GM11168 (cell line): Measurements from ENCODE around the gene CDC34.

Source experiments
- in situ Hi-C: fragments of 300-500 bp; cut with MboI; formaldehyde crosslinking; loops from one replicate; pipeline ENCODE4 v1.12.0; 2022; ENCODE audit warnings: low sequenced_read_pairs; ENCODE audit not compliant: unreplicated experiment

CDC34 gene, protein sequence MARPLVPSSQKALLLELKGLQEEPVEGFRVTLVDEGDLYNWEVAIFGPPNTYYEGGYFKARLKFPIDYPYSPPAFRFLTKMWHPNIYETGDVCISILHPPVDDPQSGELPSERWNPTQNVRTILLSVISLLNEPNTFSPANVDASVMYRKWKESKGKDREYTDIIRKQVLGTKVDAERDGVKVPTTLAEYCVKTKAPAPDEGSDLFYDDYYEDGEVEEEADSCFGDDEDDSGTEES

DNA sequence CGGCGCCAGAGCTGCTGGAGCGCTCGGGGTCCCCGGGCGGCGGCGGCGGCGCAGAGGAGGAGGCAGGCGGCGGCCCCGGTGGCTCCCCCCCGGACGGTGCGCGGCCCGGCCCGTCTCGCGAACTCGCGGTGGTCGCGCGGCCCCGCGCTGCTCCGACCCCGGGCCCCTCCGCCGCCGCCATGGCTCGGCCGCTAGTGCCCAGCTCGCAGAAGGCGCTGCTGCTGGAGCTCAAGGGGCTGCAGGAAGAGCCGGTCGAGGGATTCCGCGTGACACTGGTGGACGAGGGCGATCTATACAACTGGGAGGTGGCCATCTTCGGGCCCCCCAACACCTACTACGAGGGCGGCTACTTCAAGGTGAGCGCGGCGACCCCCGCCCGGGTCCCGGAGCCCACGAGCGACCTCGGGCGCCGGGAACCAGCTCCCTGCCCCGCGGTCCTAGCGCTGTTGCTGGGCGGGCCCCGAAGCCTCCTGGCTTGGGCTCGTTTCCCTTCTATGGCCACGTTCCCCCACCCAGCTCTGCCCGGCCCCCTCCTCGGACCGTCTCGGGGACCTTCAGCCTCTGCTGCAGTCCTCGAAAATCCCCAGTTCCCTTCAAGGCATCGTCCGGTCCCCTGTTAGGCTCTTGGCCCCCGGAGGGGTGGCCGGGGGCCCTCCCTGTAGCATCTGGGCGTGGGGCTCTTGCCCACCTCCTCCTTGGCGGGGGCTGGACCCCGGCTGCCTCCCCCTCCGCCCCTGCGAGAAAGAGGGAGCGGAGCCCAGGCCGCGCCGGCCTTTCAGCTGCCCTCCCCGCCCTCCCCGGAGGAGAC, at the start of gene CDC34:
TSS of gene CDC34 (plus strand) at position 8 of the 808 bp plus-strand sequence. CDS start at position 180, 172 bp downstream.
- in situ Hi-C loops: no loop called here

DNA sequence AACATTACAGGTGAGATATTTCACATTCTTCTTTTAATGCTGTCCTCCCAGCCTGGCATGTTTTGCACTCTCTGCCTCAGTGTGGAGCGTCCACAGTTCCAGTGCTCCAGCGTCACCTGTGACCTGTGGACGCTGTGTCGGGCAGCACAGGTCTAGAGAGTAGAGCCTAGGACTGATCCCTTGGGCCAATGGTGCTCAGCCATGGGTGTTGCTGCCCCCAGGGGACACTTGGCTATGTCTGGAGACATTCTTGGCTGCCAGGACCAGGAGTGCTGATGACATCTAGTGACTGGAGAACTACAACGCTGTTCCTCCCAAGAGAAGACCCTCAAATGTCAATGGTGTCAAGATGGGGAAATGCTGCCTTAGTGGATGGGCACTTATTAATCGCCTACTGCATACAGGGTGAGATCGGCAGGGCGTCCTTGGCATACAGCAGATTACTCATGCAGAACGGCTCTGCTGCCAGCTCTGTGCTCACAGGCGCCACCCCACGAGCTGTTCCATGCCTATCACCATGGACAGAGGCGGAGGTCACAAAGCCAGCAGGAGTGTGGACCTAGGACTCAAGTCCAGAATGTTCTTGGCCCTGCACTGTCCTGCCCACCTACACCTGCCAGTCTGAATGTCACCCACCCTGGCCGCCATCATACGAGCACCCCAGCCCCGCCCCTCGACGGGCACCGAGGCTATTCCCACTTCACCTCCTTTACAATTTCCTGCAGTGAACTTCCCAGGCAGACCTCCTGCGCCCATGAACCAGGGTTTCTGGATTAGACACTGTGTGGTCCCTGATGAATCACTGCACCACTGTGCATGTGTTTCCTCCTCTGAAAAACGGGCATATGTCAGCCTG, 49.1 kb upstream of the CDC34 start:
- in situ Hi-C loops: no loop called here

DNA sequence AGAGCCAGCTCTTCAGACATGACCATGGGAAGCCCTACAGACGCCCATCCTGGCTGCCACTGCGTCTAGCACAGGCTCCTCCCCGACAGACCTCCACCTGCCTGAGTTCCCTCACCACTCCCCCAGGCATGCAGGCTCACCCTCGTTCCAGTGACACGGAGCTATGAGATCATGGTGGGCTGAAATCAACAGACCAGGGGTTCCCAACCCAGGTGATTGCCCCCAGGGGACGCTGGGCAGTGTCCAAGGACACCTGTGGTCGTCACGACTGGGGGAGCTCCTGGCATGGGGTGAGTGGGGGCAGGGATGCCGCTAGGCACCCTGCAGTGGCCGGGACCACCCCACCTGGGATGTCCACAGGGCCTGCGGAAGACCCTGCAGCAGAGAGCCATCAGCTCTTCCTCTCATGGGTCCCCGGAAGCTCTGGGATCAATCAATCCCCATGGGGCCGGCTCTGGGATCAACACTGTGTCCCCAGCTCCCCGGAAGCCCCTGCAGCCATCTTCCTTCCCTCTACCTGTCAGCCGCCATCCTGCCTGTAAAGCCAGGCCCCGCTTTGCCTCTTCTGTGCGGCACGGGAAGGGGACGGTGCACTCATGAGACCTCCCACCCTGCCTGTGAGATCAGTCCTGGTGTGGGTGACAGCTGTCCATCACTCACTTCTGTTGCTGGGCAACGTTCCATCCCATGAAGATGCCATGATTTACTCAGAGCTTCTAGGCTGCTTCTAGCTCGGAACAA, 48.1 kb upstream of the CDC34 start:
- in situ Hi-C loops: no loop called here

DNA sequence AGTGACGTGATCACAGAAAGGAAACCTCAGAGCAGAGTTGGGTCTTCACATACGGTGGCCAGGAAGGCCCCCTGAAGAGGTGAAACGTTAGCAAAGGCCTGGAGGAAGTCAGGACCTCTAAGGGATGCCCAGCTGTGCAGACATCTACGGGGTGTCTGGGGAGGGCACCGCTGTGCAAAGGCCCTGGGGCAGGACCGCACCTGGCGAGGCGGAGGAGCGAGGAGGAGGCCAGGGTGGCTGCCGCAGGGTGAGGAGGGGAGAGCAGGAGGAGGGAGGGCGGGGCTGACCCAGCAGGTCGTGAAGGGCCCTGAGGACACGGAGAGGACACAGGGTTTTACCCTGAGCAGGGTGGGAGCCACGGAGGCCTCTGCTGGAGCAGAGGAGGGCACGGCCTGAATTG, 47.1 kb upstream of the CDC34 start:
- in situ Hi-C loops: no loop called here

DNA sequence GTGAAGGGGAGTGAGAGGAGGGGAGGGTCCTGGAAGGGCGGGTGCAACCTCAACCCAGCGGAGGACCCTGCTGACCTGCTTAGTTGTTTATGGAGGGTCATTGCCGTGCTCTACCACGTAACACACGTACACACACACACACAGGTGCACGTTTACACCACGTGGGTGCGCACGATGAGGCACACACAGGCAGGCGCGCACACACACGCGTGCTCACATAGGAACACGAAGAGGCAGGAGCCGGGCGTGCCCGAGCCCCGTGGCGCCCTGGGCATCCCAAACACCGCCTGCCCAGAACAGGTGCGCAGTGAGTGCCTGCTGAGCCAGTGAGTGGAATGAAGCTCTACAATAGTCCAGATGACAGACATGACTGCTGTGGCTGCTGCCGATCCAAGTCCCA, 46.5 kb upstream of the CDC34 start:
- in situ Hi-C loops: no loop called here

DNA sequence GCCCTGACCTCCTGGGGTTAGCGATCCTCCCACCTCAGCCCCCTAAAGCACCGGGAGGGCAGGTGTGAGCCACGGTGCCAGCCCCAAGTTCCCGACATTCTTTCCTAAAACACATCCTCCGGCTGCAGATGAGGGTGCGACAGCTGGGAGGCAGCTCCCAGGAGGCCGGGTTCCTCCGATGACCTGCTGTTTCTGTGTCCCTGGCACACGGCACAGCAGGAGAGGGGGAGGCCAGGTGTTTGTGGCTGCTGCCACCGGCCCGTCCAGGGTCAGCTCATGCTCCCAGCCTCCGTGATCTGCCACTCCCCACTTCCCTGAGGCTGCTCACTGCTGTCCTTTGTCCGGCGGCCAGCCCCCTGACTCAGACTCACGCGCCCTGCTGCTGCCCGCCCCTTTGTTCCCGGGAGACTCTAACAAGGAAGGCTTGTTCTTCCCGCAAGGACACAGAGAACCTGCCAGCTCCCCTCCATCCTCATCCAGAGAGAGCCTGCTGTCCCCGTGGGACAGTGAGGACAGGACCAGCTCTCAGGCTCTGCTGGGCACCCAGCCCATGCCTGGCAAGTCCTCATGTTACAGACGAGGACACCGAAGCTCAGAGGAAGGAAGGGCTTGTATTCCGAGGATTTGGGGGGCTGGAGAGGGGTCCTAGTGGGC, 45.9 kb upstream of the CDC34 start:
- in situ Hi-C loops: no loop called here

DNA sequence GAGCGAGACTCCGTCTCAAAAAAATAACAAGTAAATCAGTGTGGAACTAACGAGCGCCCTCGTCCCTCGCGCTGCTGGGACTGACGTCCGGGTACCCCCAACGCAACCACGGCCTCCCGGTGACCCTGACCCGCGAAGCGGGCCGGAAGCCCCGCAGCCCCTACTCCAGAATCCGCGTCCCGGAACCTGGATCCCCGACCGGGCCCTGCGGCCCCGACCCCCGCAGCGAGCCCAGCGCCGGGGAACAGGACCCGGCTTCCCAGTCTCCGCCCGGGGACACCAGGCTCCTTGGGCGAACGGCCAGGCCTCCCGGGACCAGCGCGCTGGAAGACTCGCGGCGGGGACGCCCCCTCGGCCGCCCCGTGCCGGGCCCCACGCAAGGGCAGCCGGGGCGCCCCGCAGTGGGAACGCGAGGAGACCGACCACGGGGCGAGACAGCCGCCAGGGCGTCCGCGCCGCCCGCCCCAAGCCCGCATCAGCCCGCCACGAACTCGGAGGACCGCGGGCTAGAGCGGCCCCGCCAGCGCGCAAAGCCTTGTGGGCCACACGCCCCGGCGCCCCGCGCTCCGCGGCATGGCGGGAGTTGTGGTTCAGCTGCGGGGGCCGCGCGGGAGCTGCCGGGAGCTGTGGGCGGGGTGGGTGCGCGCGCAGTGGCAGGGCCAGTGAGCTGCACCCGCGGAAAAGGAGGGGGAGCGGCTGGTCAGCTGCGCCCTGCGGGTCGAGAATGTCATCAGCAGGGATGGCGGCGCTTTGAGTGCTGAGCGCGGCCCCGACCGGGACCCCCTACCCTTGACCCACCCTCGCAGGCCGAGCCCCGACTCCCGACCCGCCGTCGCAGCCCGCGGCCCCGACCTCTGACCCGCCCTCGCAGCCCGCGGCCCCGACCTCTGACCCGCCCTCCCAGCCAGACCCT, 42.8 kb upstream of the CDC34 start:
- in situ Hi-C loops: no loop called here

DNA sequence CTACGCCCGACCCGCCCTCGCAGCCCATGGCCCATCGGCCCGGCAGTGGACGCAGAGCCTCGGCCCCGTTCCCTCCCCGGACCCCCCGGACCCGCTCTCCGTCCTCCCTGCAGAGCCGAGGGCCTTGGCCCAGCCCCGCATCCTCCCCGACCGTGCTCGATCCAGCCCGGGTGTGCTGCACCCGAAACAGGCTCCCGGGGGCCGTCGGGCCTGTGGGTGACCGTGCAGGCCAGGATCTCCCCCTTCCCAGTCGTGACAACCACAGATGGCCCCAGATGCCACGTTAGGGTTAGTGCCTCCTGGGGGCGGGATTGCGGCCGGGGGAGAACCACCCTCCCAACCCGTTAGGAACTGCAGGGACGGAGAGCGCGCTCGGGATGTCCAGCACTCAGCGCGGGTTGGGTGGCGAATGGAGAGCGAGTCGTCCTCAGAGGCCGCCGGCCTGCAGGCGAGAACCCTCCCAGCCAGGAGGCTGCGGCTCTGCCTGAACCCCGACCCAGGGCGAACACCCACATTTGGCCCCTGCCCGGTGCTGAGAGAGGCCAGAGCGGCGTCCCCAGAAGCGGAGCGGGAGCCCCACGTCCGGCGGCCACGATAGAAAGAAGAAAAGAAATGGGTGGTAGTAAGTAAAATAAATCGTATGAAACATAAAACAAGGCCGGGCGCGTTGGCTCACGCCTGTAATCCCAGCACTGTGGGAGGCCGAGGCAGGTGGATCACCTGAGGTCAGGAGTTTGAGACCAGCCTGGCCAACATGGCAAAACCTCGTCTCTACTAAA, 42.0 kb upstream of the CDC34 start:
- in situ Hi-C loops: no loop called here

DNA sequence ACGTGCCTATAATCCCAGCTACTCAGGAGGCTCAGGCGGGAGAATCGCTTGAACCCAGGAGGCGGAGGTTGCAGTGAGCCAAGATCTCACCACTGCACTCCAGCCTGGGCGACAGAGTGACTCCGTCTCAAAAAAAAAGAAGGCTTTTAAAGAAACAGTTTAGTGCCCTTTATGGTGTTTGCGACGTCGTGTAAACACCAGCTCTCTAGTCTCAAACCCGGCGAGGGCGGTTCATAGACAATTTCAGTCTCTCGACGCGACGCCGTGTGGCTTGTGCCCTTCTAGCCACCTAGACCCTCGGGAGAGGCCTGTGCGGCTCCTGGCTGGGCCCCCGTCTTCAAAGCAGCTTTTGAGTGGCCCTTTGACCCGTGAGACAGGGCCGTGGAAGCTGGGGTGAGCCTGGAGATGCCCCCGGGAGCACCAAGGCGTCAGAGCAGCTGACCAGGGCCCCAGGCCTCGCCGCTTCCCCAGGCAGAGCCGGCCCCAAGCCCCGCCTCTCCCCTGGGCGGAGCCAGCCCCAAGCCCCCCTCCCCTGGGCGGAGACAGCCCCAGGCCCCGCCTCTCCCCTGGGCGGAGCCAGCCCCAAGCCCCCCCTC, 40.3 kb upstream of the CDC34 start:
- in situ Hi-C loops: no loop called here

DNA sequence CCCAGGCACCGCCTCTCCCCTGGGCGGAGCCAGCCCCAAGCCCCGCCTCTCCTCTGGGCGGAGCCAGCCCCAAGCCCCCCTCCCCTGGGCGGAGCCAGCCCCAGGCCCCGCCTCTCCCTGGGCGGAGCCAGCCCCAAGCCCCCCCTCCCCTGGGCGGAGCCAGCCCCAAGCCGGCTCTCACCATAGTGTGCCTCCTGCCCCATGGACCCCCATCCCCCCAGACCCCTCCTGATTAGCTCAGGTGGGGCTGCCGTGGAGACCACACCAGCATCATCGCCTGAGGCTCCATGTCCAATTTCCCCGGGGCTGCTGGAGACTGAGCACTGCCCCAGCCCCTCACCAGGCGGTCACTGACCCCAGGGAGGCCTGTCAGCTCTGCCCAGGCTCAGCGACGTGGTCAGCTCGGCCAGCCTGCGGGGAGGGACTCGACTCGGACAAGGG, 39.4 kb upstream of the CDC34 start:
- in situ Hi-C loops: no loop called here

DNA sequence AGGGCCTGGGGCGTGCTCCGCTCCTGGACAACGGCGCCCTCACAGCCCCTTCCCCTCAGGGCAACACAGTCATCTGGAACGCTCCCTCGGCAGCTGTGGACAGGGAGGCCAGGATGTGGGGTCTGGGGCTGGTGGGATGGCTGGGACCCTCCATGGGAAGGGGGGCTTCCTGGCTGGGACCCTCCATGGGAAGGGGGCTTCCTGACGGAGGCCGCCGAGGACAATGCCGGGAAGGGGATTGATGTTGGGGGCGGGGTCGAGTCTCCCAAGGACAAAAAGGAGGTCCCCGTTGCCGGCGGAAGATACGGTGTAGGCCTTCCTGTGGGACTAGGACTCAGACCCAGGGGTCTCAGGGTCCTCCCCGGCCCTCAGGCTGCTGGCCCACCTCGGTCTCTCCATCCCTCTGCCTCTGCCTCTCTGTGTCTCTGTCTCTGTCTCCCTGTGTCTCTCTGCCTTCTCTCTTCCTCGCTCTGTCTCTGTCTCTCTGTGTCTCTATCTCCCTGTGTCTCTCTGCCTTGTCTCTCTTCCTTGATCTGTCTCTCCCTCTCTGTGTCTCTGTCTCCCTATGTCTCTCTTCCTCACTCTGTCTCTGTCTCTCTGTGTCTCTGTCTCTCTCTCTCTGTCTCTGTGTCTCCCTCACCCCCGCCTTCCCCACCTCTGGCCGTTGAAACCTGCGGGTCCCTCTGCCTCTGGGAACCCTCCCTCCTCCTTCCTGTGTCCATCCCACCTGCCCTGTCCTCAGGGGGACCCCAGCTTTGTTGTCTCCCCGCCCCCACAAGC, 38.0 kb upstream of the CDC34 start:
- in situ Hi-C loops: no loop called here

DNA sequence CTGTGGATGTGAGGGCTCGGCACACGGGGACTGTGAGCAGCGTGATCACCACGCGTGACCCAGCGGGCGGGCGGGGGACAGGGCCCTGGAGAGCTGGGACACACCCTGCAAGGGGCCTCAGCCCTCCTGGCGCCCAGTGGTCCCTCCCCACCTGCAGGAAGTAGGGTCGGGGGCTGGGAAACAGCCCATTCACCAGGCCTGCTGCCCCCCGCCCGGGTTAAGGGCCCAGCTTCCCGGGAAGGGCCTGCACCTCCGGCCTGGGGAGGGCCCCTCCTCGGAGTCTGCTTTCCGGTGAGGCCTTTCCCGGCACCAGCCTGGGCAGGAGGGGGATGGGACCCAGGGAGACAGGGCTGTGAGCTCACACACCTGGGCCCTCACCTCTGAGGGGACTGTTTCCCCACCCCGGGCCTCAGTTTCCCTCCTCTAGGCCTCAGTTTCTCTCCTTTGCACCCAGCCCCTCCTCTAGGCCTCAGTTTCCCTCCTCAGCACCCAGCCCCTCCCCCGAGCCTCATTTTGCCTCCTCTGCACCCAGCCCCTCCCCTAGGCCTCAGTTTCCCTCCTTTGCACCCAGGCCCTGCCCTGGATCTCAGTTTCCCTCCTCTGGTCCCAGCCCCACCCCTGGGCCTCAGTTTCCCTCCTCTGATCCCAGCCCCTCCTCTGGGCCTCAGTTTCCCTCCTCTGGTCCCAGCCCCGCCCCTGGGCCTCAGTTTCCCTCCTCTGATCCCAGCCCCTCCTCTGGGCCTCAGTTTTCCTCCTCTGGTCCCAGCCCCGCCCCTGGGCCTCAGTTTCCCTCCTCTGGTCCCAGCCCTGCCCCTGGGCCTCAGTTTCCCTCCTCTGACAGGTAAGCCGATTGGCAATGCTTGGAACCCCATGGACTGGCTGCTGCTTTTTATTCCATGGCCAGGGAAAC, 37.1 kb upstream of the CDC34 start:
- in situ Hi-C loops: no loop called here

DNA sequence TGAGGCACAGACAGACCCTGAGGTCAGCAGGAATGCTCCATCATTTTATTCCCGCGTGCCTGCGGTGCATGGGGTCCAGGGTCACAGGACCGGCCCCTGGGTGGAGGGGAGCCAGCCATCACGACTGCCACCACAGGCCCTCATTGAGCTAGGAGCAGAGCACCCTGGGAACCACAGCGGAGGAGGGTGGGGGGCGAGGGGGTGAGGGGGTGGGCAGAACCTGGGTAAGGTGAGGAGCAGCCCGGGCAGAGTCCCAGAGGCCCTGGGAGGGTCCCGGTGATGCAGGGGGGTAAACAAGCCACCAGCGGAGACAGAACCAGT, 36.5 kb upstream of the CDC34 start:
- in situ Hi-C loops: no loop called here

DNA sequence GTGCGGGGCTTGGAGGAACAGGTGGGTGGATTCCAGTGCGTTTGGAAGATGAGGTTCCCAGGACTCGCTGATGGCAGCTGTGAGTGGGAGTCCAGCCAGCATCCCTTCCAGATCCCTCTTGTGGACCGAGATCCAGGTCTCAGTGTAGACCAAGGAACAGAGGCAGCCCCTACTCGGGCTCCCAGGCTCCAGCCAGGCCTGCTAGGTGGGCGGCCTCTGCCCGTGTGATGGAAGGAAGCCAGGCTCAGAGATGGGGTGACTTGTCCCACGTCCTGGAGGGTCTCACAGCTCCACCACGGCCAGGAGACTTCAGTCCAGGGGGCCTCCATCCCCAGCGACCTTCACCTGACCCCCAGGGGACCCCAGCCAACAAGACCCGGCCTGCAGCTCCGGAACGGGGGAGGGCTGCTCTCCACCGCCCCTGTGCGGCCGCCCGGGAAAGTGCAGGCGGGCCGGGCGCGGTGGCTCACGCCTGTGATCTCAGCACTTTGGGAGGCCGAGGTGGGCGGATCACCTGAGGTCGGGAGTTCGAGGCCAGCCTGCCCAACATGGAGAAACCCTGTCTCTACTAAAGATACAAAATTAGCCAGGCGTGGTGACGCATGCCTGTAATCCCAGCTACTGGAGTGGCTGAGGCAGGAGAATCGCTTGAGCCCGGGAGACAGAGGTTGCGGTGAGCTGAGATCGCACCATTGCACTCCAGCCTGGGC, 36.0 kb upstream of the CDC34 start:
- in situ Hi-C loops: no loop called here

DNA sequence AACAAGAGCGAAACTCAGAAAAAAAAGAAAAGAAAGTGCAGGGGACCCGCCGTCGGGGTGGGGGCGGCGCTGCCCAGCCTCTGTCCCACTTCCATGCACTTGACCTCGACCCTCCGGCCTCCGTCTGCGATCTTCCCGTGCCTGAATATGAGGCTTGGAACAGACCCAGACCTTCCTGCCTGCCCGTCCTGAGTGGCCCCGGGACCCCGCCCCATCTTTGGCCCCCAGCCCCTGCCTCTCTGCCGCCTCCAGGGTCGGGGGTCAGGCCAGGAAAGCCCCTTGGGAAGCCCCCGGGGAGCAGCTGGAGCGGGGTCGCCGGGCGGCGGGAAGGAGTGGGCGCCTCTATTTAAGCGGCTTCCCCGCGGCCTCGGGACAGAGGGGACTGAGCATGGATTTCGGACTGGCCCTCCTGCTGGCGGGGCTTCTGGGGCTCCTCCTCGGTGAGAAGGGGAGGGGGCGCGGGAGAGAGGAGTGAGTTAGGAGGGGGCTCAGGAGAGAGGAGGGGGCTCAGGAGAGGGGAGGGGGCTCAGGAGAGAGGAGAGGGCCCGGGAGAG, 35.4 kb upstream of the CDC34 start, which contains the start of gene MADCAM1:
TSS of gene MADCAM1 (plus strand) at position 375 of the 554 bp plus-strand sequence. CDS start at position 389, 14 bp downstream.
- in situ Hi-C loops: no loop called here
